ENCODE measurements around the gene ADGRG6.

DNA sequence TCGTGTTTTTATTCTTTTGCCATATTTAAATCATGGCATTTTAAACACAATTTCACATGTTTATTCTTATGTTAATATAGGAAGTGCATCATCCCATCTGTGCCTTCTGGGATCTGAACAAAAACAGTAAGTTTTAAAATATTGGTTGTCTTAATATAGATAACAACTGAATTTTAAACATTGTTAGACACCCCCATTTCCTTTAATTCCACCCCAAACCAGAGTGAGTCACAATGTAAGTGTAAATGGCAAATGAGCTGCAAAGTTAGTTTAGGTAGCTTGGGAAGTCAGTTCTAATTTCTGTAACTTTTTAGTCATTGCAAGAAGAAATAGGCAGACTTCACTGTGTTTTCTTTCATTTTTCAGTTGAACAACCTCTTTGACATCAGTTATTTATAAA, 108.0 kb downstream of the ADGRG6 start:
- TF ChIP-seq POLR2AphosphoS5 (IDR thresholded peaks at IDR 0.05; ENCODE audit: low read depth, low read length) (no peak), TAF1 (IDR thresholded peaks at IDR 0.05; ENCODE audit: borderline replicate concordance, insufficient read depth, low read length) (no peak), SIN3A (IDR thresholded peaks at IDR 0.05; ENCODE audit: borderline replicate concordance, insufficient read depth, low read length) (no peak)
- TF ChIP-seq, protein P1, sequence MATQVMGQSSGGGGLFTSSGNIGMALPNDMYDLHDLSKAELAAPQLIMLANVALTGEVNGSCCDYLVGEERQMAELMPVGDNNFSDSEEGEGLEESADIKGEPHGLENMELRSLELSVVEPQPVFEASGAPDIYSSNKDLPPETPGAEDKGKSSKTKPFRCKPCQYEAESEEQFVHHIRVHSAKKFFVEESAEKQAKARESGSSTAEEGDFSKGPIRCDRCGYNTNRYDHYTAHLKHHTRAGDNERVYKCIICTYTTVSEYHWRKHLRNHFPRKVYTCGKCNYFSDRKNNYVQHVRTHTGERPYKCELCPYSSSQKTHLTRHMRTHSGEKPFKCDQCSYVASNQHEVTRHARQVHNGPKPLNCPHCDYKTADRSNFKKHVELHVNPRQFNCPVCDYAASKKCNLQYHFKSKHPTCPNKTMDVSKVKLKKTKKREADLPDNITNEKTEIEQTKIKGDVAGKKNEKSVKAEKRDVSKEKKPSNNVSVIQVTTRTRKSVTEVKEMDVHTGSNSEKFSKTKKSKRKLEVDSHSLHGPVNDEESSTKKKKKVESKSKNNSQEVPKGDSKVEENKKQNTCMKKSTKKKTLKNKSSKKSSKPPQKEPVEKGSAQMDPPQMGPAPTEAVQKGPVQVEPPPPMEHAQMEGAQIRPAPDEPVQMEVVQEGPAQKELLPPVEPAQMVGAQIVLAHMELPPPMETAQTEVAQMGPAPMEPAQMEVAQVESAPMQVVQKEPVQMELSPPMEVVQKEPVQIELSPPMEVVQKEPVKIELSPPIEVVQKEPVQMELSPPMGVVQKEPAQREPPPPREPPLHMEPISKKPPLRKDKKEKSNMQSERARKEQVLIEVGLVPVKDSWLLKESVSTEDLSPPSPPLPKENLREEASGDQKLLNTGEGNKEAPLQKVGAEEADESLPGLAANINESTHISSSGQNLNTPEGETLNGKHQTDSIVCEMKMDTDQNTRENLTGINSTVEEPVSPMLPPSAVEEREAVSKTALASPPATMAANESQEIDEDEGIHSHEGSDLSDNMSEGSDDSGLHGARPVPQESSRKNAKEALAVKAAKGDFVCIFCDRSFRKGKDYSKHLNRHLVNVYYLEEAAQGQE (IDR thresholded peaks at IDR 0.05; ENCODE audit: insufficient read depth in 1 of 2, low read depth in 2 of 2, low read length in 2 of 2), result no peak
